Lower lobe of right lung (tissue), 2 donors: ENCODE data around the gene FHAD1. TPM values are rescaled to one million over a fixed set of nuclear protein-coding genes. Genes with fewer than 3 reads are reported as not detected.
A peak's percentile ranks its signal among the peaks of the same experiment; 100 is the strongest.

Source experiments
- ATAC-seq, 2 donors: fragments of 200-7000 bp; cut with Tn5 transposase; one replicate each; pipeline ENCODE4 v1.9.1; 2020 to 2022; ENCODE audit warnings: mild to moderate bottlenecking in 2 of 2, moderate library complexity in 2 of 2
- DNase-seq: peaks from one replicate; pipeline ENCODE4 v3.0.0-alpha.2; 2020
- H3K27ac ChIP-seq: fragments of 200-600 bp; one replicate; pipeline ENCODE4 v1.8.0; 2022
- H3K27me3 ChIP-seq: fragments of 200-600 bp; one replicate; pipeline ENCODE4 v1.8.0; 2022; ENCODE audit warnings: low read depth
- H3K36me3 ChIP-seq: fragments of 200-600 bp; one replicate; pipeline ENCODE4 v1.8.0; 2022; ENCODE audit warnings: mild to moderate bottlenecking
- H3K4me1 ChIP-seq: fragments of 200-600 bp; one replicate; pipeline ENCODE4 v1.8.0; 2022
- H3K4me3 ChIP-seq: fragments of 200-600 bp; one replicate; pipeline ENCODE4 v1.8.0; 2022; ENCODE audit warnings: mild to moderate bottlenecking
- H3K9me3 ChIP-seq: fragments of 200-600 bp; one replicate; pipeline ENCODE4 v1.8.0; 2022
- intact Hi-C: fragments of 100-400 bp; cut with DNase I; formaldehyde crosslinking; loops from one replicate; pipeline ENCODE4 v1.11.0; 2022
- total RNA-seq: library from RNA; stranded (reverse); fragmentation: NEBNext Ultra II Directional; extraction: Animal tissue kit (Norgen Biotek cat#: 25700); gene quantifications from one replicate; pipeline ENCODE4 v1.2.1, GENCODE V29; 2021
- TF ChIP-seq, protein P1 (sequence below): fragments of 200-600 bp; IDR thresholded peaks from one replicate; pipeline ENCODE4 v1.8.0; 2022; ENCODE audit warnings: antibody characterized with exemption, mild to moderate bottlenecking
- donor health status: DM: no; HTN: yes; CAD: no; lungs with severe emphysema.

FHAD1 gene
- total RNA-seq, 1 donor from 2014 or later = 14.3 TPM

DNA sequence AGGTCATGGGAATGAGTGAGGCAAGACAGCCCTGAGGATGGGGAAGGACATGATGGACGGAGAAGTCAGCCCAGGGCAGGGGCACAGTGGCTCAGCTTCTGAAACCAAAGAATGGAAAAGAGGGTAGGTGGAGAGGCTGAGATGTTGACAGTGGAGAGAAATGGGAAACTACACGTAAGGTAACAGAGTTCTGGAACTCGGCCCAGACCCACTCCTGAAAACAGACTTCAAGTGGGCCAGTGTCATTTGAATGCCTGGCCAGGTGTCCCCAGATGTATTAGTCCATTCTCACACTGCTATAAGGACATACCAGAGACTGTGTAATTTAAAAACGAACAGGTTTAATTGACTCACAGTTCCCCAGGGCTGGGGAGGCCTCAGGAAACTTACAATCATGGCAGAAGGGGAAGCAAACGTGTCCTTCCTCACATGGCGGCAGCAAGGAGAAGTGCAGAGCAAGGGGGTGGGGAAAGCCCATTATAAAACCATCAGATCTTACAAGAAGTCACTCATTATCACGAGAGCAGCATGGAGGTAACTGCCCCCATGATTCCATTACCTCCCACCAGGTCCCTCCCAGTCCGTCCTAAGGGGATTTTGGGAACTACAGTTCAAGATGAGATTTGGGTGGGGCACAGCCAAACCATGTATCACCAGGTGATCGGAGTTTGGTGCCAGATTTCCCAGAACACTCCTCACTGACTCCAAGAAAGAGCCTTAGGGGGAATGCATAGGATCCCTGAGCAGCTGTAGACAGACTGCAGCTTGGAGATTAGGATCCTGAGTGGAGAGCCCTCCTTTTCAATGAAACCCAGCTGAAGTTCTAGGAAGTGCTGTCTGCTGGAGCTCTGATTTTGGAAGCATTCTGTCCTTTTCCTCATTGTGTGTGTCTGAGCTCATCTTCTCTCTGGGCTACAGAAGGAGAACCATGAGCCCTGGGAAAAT, 40.3 kb downstream of the FHAD1 start:
- H3K36me3 ChIP-seq = no peaks in the 10 kb centered on the region
- H3K27ac ChIP-seq = no peak overlapping the region
- TF ChIP-seq, protein P1, sequence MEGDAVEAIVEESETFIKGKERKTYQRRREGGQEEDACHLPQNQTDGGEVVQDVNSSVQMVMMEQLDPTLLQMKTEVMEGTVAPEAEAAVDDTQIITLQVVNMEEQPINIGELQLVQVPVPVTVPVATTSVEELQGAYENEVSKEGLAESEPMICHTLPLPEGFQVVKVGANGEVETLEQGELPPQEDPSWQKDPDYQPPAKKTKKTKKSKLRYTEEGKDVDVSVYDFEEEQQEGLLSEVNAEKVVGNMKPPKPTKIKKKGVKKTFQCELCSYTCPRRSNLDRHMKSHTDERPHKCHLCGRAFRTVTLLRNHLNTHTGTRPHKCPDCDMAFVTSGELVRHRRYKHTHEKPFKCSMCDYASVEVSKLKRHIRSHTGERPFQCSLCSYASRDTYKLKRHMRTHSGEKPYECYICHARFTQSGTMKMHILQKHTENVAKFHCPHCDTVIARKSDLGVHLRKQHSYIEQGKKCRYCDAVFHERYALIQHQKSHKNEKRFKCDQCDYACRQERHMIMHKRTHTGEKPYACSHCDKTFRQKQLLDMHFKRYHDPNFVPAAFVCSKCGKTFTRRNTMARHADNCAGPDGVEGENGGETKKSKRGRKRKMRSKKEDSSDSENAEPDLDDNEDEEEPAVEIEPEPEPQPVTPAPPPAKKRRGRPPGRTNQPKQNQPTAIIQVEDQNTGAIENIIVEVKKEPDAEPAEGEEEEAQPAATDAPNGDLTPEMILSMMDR = no peak
- no peak overlapping the region for H3K4me3 ChIP-seq
- no peaks in the 10 kb centered on the region for H3K4me1 ChIP-seq
- ATAC-seq (peak in 1 of 2 donors; percentile 27), DNase-seq (no peak)
- intact Hi-C loops = no loop called here
- H3K9me3 ChIP-seq = no peaks in the 10 kb centered on the region
- H3K27me3 ChIP-seq = no peaks in the 10 kb centered on the region

GRCh38 chr1:15288173-15288926, 41.3 kb downstream of the FHAD1 start:
- TF ChIP-seq, protein P1 = no peak
- Histone ChIP-seq H3K4me3 (no peak overlapping the region), H3K27me3 (no peaks in the 10 kb centered on the region), H3K4me1 (no peaks in the 10 kb centered on the region), H3K27ac (no peak overlapping the region), H3K9me3 (no peaks in the 10 kb centered on the region), H3K36me3 (no peaks in the 10 kb centered on the region)
- intact Hi-C loops = no loop called here
- no peak for ATAC-seq
- DNase-seq = no peak

DNA sequence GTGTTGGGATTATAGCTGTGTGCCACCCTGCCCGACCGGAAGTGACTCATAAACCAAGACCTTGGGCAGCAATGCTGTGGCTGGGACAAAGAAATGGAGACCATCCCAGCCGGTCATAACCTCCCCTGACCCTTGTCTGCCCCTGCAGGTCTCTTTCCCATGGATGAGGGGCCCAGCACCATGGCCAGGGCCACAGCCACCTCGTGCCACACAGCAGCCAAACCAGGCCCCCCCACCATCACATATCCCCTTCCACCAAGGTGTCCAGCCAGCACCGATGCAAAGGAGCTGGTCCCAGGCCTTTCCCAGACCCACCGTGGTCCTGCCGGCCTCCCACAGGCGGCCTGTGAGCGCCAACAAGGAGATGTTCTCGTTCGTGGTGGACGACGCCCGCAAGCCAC, 42.2 kb downstream of the FHAD1 start:
- no peaks in the 10 kb centered on the region for H3K27me3 ChIP-seq
- DNase-seq = no peak
- H3K27ac ChIP-seq = no peak overlapping the region
- no peak for ATAC-seq
- no peaks in the 10 kb centered on the region for H3K36me3 ChIP-seq
- no peaks in the 10 kb centered on the region for H3K4me1 ChIP-seq
- H3K4me3 ChIP-seq = no peak overlapping the region
- no peaks in the 10 kb centered on the region for H3K9me3 ChIP-seq
- intact Hi-C loops = no loop called here
- TF ChIP-seq, protein P1 = no peak

- H3K27ac ChIP-seq = no peak overlapping the region
- ATAC-seq = no peak
- H3K27me3 ChIP-seq = no peaks in the 10 kb centered on the region
- DNase-seq = no peak
- TF ChIP-seq, protein P1 = no peak
- no peaks in the 10 kb centered on the region for H3K4me1 ChIP-seq
- H3K36me3 ChIP-seq = no peaks in the 10 kb centered on the region
- no peaks in the 10 kb centered on the region for H3K9me3 ChIP-seq
- intact Hi-C loops = no loop called here
- H3K4me3 ChIP-seq = no peak overlapping the region
Observed at GRCh38 chr1:15290382-15290781, 43.4 kb downstream of the FHAD1 start.

DNA sequence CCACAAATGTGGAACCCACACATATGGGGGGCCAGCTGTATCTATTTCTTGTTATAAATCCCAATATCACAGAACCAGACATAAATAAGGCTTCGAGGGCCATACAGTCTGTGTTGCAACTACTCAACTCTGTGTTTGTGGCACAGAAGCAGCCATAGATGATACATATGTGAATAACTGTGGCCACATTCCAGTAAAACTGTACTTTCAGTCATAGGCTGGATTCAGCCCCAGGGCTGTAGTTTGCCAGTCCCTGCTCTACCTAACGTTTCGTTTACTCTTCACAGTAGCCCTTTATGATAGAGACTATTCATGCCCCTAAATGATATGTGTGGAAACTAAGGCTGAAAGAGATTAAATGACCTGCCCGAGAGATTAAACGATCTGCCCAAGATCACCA, 48.7 kb downstream of the FHAD1 start:
- ATAC-seq = no peak
- intact Hi-C loops = no loop called here
- no peak overlapping the region for H3K27ac ChIP-seq
- no peaks in the 10 kb centered on the region for H3K36me3 ChIP-seq
- H3K27me3 ChIP-seq = no peaks in the 10 kb centered on the region
- TF ChIP-seq, protein P1 = no peak
- peaks cover 4% of the 10 kb centered on the region for H3K9me3 ChIP-seq
- H3K4me1 ChIP-seq = no peaks in the 10 kb centered on the region
- no peak for DNase-seq
- no peak overlapping the region for H3K4me3 ChIP-seq
